ENCODE results near the gene CRADD.
"Not testable (repeated sequence)": the region's sequence is repeated elsewhere in the genome, so short reads cannot be mapped to it uniquely, and the experiment has no call there.

CRADD gene

DNA sequence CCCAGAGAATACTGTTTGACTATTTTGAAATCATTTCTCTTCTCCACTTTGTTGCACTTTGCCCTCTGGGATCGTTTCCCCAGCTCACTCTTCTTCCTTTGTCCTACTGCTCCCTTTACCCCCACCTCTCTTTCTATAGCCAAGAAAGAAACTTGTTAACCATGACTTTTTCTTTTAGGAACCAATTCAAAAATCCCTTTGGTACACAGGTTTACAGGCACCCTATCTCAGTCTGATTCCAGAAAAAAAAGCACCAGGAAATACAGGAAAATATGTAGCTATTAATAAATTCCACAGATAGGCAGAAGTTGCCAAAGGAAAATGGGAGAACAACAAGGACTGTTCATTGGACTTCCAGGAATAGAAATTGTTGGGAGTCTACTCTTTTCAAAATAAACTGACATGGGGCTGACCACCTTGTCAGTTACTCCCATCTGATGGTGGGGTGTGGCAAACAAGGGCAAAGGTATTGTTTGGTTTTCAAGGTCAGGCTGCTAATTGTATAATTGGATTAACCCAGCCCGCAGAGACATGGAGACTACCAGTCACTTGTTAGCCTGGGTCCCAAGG is 82.4 kb downstream of the CRADD start:
- no peak for DNase-seq

DNA sequence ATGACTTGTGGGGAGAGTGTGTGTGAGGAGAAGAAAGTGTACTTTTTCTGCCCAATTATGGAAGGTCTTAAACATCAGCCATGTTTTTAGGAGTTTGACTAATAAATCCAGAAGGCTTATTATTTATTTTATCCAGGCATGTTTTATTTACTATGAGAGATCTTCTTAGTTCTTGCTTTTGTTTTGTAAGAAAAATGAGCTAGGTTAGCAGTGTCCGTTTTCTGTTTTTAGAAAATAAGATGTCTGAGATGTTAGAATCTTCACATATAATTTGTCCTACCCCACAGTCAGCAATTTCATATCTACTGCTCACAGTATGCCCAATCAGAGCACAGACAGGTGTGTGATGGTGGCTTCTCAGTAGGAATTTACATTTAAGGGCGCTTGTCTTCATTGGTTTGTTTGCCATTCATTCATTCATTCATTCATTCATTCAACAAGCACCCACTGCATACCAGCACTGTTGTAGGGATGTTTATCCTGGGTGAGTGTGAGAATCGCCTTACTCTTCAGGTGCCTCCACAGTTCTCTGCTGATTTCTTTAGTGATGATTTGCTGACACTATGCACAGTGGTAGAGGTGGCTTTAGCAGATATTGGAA is 83.2 kb downstream of the CRADD start:
- no peak for DNase-seq

DNA sequence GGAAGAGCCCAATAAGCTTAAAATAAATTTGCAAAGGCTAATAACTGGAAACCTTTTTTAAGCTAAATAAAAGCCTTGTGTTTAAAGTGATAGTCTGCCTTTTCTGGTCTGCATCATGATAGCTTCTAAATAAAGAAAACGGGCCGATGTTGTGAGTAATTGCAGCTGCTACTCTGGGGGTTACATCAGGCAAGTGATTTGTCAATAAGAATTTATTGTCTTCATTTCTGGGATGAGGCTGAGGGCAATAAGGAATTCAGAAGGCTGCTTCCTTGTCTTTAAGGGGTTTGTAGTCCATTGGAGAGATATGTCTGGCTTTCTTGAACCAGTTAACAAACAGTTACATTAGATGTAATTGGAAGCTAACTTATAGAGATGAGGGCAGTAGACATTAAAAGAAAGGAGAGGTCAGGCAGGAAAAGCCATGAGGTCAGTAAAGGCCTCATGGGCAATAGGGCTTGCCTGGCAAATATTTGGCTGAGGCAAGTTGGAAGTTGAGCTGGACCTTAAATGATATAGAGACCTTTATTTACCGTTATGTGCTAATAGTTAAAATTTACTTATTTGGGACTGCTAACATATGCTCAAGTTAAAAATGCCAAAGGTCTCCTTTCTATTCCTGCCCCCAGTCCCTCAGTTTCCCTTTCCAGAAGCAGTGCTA is 85.0 kb downstream of the CRADD start:
- no peak for DNase-seq

DNA sequence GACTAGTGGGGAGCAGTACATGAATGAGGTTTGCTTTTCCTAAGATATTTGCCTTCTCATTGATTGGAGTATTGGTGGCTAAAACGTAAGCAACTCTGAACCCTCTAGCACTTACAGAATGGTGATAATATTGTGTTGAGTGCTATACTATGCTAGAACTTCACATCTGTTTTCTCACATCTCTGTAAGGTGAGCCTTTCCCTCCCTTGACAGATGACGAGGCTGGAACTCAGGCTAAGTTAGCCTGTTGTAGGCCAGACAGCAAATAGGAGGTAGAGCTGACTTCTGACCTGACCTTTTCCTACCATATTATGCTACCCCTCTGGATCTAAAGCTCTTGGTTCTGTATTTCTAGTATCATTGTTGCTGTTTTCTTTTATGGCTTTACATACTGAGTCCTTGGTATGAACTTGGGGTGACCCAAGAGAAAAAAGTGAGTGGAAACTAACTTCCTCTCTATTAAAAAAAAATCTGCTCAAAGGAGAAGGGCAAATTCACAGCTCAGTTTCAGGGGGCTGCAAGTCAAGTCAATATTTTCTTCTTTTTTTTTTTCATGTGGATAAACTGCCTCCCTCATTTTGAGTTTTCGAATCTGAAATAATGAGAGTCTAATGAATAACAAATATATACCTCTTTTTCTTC is 85.9 kb downstream of the CRADD start:
- no peak for DNase-seq

DNA sequence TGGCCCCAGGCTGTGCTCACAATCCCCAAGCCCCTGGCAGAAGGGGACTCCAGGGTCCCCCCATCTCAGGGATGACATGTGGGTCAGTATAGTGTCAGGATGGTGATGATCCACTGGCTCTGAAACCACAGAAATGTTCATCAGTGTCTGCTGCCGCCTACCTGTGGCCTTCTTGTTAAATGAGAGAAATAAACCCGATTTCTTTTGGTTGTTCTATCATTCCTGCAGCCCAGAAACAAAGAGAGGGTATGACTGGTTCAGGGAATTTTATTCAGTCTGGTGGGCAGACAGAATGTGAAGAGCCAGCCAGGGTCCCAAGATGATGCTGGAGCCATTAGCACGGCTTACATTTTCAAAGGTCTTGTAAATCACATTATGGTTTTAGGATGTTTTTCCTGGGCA is 86.6 kb downstream of the CRADD start:
- no peak for DNase-seq

DNA sequence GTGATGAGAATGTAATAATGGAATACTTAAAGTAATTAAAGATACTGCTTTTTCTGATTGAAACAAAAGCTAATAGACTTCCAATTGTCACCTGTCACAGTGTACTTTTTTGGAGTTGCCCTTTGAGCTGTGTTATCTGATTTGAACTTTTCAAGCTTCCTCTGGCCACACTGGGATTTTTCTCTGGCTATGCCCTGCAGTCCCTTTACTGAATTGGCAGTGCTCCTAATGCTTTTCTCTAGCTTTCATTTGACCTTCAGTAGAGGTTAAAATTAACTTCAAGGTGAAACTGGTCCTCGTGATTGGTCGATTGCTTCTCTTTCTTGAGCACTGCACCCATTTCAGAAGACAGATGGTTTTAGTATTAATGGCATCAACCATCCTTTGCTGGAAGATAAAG is 89.2 kb downstream of the CRADD start:
- DNase-seq, result no peak

DNA sequence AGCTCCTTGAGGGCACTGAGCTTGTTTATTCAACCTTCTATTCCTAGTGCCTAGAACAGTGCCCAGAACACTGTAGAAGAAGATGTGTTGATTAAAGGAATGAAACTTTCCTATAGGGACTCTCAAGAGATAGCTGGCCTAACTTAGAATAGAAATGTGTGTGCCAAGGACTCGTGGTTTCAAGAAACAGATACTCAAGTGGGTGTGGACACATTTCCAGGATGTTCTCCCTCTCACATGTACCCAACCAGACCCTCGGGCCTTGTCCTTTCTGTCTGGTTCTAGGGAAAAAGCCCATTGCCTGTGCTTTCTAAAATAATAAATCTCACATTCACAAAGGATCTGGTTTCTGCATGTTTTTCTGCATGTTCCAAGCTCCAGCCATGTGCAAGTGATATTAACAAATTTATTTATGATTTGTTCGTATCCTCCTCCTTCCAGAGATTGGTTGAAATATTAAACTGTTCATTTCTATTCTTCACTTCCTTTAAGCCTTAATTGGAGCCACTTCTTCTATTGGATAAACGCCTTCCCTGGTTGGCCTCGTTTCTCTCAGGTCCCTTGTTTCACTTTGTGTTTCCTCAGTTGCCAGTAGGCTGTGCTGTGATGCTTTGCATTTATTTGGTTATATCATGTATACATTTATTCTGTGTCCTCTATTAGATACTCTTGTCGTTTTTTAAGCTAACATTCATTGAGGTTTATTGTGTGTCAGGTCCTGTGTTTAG is 89.8 kb downstream of the CRADD start:
- DNase-seq, result no peak

DNA sequence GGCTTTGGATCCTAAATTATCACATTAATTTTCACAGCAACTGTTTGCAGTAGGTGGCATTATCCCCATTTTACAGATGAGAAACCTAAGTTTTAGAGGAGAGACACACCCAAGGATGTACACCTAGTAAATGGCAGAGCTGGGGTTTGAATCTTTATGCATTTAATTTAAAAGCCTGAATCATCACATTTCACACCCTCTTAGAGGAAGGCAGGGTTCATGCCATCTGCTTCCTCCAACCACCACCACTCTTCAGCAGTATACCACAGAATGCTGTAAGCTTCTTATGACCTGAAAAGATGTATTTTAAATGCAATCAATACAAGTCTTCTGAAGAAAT is 90.3 kb downstream of the CRADD start:
- DNase-seq, result no peak

DNA sequence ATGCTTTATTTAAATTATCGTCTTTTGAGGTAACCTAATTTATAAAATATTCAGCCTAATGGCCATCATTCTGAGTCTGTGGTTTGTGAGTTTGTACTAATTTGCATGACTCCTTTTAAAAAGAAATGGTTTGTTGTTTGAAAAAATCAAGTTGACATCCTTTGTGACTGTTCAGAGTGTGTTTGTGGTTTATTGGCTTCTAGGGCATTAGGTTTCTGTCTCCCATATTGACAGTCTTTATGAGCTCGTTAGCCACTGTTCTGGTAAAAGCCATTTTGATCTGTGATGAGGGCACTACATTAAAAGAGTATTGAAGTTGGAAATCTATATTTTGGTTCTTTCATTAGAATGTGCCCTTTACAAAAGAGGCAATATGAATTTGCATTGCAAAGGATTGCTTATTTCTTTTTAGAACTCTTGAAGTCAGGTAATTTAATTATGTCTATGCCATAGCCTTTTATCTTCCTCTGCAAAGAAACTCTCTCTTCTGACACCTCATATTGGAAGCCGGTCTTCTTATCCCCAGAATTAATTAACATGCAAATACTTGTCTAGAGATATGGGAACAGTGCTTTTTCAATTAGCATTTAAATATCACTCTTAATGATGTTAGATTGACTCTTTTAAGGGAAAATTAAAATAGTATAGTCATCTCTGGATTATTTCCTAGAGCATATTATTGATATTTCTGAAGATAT is 95.0 kb downstream of the CRADD start:
- DNase-seq, result no peak

DNA sequence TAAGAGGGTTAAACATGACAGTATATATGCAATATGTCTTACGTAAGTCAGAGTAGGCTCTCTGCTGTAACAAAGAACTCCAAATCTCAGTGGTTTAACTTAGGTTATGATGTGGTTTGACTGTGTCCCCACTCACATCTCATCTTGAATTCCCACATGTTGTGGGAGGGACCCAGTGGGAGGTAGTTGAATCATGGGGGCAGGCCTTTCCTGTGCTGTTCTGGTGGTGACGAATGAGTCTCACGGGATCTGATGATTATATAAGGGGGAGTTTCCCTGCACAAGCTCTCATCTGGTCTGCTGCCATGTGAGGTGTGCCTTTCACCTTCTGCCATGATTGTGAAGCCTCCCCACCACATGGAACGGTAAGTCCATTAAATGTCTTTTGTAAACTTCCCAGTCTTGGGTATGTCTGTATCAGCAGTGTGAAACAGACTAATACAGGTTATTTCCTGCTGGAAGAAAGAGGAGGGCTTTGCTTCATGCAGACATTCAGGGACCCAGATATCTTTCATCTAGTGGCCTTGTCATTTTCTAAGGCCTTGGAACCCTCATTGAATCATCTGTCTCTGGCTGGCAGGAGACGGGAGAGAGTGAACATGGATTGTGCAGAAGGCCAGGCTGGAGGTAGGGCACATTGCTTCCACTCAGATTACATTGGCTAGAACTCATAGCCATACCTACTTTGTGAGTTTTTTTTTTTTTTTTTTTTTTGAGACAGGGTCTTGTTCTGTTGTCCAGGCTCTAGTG is 96.1 kb downstream of the CRADD start:
- no peak for DNase-seq

DNA sequence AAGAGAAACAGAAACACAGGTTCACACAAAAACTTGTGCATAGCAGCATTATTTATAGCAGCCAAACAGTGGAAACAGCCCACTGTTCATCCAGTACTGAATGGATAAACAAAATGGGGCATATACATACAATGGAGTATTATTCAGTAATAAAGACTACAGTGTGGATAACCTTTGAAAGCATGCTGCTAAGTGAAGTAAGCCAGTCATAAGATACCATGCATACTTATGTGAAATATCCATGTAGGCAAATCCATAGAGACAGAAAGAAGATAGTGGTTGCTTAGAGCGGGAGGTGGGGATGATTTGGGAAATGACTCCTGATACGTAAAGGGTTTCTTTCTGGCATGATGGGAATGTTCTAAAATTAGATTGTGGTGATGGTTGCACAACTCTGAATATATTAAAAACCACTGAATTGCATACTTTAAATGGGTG is 99.4 kb downstream of the CRADD start:
- DNase-seq, result peak in 2 of 14 donors; percentile 19 to 24

DNA sequence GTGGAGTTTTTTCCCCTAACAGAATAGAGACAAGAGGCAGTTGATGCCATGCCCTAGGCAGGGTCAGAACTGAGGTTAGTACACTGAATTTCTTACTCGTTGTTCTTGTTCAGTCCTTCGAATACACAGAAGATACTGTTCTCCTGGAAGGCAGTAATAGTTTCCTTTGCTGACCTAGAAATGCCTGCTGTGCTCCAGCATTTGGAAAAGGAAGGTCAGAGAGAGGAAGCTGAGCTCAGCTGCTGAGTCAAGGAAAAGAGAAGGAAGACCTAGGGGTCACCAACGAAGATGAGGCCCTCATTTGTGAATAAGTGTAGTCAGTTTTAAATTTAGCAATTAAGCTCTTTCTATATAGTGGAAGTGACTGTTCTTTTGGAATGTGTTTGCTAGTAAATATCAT is 100.1 kb downstream of the CRADD start:
- DNase-seq, result peak in 3 of 14 donors; percentile 15 to 61 (median 18)

DNA sequence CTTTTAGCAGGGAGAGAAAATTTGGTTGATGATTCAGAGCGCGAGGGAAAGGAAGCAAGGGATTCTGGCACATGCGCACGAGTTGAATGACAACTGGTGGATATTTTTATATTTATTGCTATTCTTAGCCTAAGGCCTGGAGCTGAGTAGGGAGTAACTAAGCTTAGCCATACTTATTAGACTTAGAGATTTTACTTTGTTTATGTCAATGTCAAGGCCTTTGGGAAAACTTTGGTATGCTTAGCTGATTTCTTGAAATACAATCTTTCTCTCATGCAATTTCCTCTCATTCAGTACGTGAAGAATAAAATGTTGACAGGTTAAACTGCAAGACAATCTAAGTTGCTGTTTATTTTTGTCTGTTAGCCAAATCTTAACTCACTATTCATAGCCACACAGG is 101.1 kb downstream of the CRADD start:
- no peak for DNase-seq

DNA sequence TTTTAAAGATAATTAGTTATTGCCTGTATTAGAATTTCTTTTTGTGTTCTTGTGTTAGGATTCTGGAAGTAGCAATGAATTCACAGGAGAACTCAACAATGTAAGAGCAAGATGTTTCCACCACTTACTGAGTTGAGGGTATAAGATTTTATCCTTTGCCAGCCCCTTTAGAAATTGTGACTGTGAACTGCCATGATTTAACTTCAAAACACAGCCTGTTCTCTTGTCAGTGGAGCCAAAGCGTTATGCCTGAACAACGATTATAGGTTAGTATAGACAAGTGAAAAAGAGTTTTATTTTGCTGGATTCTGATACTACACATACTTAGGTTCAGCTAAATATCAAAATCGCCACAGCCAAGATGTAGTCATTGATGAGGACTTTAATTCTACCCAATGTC is 101.6 kb downstream of the CRADD start:
- no peak for DNase-seq

DNA sequence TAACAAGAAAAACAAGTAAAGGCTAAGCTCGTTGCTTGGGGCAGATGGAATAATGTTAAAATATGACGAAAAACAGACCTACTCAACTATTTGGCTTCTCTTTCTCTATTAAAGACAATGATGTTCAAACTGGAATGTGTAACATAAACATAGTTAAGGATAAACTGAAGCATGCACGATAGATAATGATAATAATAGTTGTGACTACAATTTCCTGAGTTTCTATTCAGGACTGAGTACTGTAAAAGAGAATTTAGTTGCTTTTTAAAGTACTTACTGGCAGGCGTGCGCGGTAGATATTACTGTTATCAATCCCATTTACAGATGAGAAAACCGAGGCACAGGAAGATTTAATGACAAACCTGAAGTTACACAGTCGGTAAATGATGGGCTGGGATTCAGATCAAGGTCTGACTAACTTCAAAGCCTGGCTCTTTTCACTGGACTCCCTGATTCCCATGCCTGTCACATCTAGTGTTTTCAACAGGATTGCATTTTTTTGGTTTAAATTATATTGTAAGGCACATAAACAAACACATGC is 103.0 kb downstream of the CRADD start:
- no peak for DNase-seq

DNA sequence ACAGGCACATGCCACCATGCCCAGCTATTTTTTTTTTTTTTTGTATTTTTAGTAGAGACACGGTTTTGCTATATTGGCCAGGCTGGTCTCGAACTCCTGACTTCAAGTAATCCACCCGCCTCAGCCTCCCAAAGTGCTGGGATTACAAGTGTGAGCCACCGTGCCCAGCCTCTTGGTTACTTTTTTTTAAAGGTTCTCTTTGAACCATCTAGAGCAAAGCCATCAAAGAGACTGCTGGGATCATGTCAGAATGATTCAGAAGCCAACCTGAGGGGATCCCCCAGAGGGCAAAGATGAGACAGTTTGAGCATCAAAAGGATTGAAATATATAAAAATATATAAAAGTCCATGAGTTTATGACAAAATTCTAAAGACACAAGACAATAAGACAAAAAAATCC is 103.7 kb downstream of the CRADD start:
- not testable (repeated sequence) for DNase-seq

DNA sequence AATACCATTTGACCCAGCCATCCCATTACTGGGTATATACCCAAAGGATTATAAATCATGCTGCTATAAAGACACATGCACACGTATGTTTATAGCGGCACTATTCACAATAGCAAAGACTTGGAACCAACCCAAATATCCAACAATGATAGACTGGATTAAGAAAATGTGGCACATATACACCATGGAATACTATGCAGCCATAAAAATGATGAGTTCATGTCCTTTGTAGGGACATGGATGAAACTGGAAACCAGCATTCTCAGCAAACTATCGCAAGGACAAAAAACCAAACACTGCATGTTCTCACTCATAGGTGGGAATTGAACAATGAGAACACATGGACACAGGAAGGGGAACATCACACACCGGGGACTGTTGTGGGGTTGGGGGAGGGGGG is 104.8 kb downstream of the CRADD start:
- DNase-seq, result not testable (repeated sequence)

DNA sequence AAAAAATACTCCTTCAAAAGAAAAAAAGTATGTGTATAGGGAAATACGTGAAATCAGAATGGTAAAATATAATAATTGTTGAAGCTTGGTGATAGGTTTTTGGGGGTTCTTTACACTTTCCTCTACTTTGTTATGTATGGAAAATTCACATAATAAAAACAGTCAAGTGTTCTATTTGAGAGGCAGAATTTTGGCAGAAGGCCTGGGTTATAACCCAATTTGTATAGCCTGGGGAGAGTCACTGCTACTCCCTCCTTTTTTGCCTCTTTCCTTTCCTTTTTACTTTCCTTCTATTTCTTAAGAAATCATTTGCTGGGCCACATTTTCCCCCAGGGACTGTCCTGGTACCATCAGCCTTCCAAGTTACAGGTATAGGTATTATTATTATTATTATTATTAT is 105.7 kb downstream of the CRADD start:
- no peak for DNase-seq

DNA sequence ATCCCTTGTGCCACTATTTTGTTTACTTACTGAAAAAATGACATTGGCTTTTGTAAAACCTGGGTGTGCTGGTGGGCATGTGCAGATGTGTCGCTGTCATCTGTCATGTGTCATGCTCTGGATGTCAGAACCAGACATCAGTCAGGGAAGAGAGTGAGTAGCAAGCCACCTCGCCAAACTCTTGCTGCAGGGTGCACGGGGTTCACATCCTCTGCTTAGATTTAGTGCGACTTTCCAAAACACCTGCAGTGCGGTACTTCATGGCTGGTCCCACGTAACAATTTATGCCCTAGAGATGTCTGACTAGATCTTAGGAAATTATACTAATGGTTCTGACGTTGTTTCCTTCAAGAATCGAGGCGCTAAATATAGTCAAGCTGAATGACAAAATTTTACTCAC is 106.7 kb downstream of the CRADD start:
- no peak for DNase-seq

DNA sequence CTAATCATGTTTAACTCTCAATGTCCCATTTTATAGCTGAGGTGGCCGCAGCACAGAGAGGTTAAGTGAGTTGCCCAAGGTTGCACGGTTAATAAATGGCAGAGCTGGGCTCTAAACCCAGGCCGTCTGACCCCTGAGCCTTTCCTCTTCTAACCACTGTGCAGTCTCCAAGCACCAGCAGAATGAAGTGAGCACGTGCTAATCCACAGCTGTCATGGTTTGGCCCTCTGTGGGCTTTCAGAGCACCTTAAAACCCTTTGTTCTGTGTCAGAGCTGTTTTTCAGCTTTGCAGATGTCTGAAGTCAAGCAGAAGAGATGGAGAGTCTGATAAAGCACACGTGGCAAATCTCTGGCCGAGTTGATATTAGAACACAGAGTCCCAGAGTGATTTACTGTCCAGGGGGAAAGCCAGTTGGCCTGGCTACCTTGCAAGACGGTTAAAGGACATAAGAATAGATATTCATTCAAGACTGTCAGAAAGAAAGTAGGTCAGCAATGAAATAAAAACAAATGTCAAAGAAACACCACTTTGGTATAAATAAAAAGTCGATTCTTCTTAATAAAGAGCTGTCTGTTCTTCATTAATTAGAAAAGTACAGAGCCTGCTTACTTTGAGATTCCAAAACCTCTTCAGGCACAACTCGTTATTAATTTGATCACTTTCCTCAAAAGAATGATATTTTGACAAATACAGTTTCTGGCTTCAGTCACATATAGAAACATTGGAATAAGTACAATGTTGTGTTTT is 107.3 kb downstream of the CRADD start:
- DNase-seq, result peak in 3 of 14 donors; percentile 11 to 19 (median 15)
